HL-60/S4 treated with retinoic acid at 250 ng/mL for 4 days and 3 days (cell line): Measurements from ENCODE around the gene EXOSC3.
"Not testable (repeated sequence)": the region's sequence is repeated elsewhere in the genome, so short reads cannot be mapped to it uniquely, and the experiment has no call there.

ENCODE experiments used
- in situ Hi-C: fragments of 300-500 bp; cut with MboI; formaldehyde crosslinking; loops from 2 replicates; pipeline ENCODE4 v1.7.0; 2022; ENCODE audit warnings: low sequenced_read_pairs

EXOSC3 gene

GRCh38 chr9:37784616-37785483, at the start of gene EXOSC3:
EXOSC3 (minus strand) TSS chr9:37785064; CDS start chr9:37785044, 20 bp downstream.
- in situ Hi-C loops: no loop called here

GRCh38 chr9:37827483-37828165, 42.8 kb upstream of the EXOSC3 start:
- in situ Hi-C loops: no loop called here

GRCh38 chr9:37825174-37825573, 40.3 kb upstream of the EXOSC3 start:
- in situ Hi-C loops: not testable (repeated sequence)

- in situ Hi-C loops: no loop called here
Measured at GRCh38 chr9:37820142-37820541, 35.3 kb upstream of the EXOSC3 start.

- in situ Hi-C loops: no loop called here
Measured at GRCh38 chr9:37818849-37819248, 34.0 kb upstream of the EXOSC3 start.

- in situ Hi-C loops: no loop called here
Measured at GRCh38 chr9:37812773-37813379, 28.0 kb upstream of the EXOSC3 start.

GRCh38 chr9:37811906-37812476, 27.1 kb upstream of the EXOSC3 start:
- in situ Hi-C loops: no loop called here

- in situ Hi-C loops: not testable (repeated sequence)
Measured at GRCh38 chr9:37809676-37810075, 24.8 kb upstream of the EXOSC3 start.

GRCh38 chr9:37806271-37806670, 21.4 kb upstream of the EXOSC3 start:
- in situ Hi-C loops: no loop called here

- in situ Hi-C loops: no loop called here
Measured at GRCh38 chr9:37801959-37802711, 17.3 kb upstream of the EXOSC3 start.

GRCh38 chr9:37801287-37801850, 16.5 kb upstream of the EXOSC3 start:
- in situ Hi-C loops: no loop called here

GRCh38 chr9:37800631-37801286, 15.9 kb upstream of the EXOSC3 start, which contains the start of gene DCAF10:
DCAF10 (plus strand) TSS chr9:37800797; CDS start chr9:37800867, 70 bp downstream.
- in situ Hi-C loops: no loop called here

- in situ Hi-C loops: no loop called here
Measured at GRCh38 chr9:37798677-37799076, 13.8 kb upstream of the EXOSC3 start.

- in situ Hi-C loops: no loop called here
Measured at GRCh38 chr9:37796232-37796631, 11.4 kb upstream of the EXOSC3 start.

- in situ Hi-C loops: no loop called here
Measured at GRCh38 chr9:37792122-37792521, 7.3 kb upstream of the EXOSC3 start.

GRCh38 chr9:37790096-37790495, 5.2 kb upstream of the EXOSC3 start:
- in situ Hi-C loops: no loop called here

GRCh38 chr9:37788332-37788731, 3.5 kb upstream of the EXOSC3 start:
- in situ Hi-C loops: no loop called here

- in situ Hi-C loops: no loop called here
Measured at GRCh38 chr9:37787059-37787458, 2.2 kb upstream of the EXOSC3 start.

GRCh38 chr9:37784291-37784615, 611 bp downstream of the EXOSC3 start:
- in situ Hi-C loops: no loop called here

GRCh38 chr9:37778534-37778933, 6.3 kb downstream of the EXOSC3 start:
- in situ Hi-C loops: no loop called here
